Uterus (tissue), 2 donors: ENCODE results near the gene NAB2.

Source experiments
- POLR2A ChIP-seq, 2 donors: fragments of 450-650 bp; IDR thresholded peaks; one replicate each; pipeline ENCODE4 v1.6.1; 2016; ENCODE audit warnings: antibody characterized with exemption in 2 of 2, mild to moderate bottlenecking in 1 of 2, moderate library complexity in 1 of 2
- TF ChIP-seq, protein P1 (sequence below), 4 experiments: fragments of 200-600 bp in 2 of 4; fragments of 450-650 bp in 2 of 4; sonication (generic) in 2 of 4; IDR thresholded peaks; one replicate each; pipeline ENCODE4 v1.5.1; 2016 to 2019; ENCODE audit warnings: antibody characterized with exemption in 4 of 4, mild to moderate bottlenecking in 2 of 4, moderate library complexity in 1 of 4

DNA sequence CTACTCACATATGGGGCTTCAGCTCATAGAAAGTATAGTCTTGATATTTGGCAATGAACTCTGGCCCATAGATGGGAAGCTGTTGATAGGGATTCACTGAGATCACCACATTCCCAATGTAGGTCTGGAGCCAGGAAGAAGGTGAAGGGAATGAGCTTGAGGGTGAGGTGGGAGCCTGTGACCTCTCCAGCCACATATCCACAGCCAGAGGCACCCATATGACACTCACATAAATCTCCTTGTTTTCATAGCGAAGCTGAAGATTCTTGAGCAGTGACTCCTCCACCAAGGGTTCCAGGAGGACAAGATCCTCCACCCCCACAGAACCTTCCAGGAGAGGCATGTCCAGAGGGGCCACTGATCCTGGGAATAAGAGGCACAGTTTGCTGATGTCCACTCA, 40.9 kb upstream of the NAB2 start:
- TF ChIP-seq, protein P1, sequence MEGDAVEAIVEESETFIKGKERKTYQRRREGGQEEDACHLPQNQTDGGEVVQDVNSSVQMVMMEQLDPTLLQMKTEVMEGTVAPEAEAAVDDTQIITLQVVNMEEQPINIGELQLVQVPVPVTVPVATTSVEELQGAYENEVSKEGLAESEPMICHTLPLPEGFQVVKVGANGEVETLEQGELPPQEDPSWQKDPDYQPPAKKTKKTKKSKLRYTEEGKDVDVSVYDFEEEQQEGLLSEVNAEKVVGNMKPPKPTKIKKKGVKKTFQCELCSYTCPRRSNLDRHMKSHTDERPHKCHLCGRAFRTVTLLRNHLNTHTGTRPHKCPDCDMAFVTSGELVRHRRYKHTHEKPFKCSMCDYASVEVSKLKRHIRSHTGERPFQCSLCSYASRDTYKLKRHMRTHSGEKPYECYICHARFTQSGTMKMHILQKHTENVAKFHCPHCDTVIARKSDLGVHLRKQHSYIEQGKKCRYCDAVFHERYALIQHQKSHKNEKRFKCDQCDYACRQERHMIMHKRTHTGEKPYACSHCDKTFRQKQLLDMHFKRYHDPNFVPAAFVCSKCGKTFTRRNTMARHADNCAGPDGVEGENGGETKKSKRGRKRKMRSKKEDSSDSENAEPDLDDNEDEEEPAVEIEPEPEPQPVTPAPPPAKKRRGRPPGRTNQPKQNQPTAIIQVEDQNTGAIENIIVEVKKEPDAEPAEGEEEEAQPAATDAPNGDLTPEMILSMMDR (IDR thresholded peaks at IDR 0.05), result no peak
- TF ChIP-seq POLR2A (IDR thresholded peaks at IDR 0.05), result no peak
